Naive B cell (primary cell): ENCODE results near the gene NFIX. TPM values are rescaled to one million over a fixed set of nuclear protein-coding genes. Genes with fewer than 3 reads are reported as not detected.

Experiments used
- ATAC-seq, 2 donors: fragments of 150-1000 bp; cut with Tn5 transposase; 2 replicates each; pipeline ENCODE4 v1.10.0; 2021; ENCODE audit warnings: low read depth in 2 of 2, mild to moderate bottlenecking in 2 of 2, moderate library complexity in 2 of 2
- DNase-seq: peaks from one replicate; pipeline ENCODE4 v3.0.0; 2022
- H3K27ac Mint-ChIP-seq, 6 donors: one replicate each; pipeline ENCODE4 v1.8.0; 2020 to 2022; ENCODE audit warnings: mild to moderate bottlenecking in 6 of 6, mixed read lengths in 6 of 6, moderate library complexity in 5 of 6, inconsistent platforms in 2 of 6
- H3K27me3 Mint-ChIP-seq, 3 donors: one replicate each; pipeline ENCODE4 v1.8.0; 2021 to 2022; ENCODE audit warnings: mixed read lengths in 3 of 3, mild to moderate bottlenecking in 1 of 3
- H3K36me3 Mint-ChIP-seq, 2 donors: one replicate each; pipeline ENCODE4 v1.8.0; 2020 to 2022; ENCODE audit warnings: mixed read lengths in 2 of 2, inconsistent platforms in 1 of 2, mild to moderate bottlenecking in 1 of 2
- H3K4me1 Mint-ChIP-seq, 3 donors: one replicate each; pipeline ENCODE4 v1.8.0; 2020 to 2022; ENCODE audit warnings: mixed read lengths in 3 of 3, inconsistent platforms in 1 of 3, mild to moderate bottlenecking in 1 of 3, moderate library complexity in 1 of 3
- H3K4me3 Mint-ChIP-seq, 8 donors: one replicate each; pipeline ENCODE4 v1.8.0; 2020 to 2022; ENCODE audit warnings: mild to moderate bottlenecking in 8 of 8, mixed read lengths in 8 of 8, moderate library complexity in 8 of 8, inconsistent platforms in 2 of 8
- H3K9me3 Mint-ChIP-seq, 7 donors: one replicate each; pipeline ENCODE4 v1.8.0; 2020 to 2022; ENCODE audit warnings: mixed read lengths in 7 of 7, mild to moderate bottlenecking in 5 of 7, inconsistent platforms in 2 of 7, moderate library complexity in 1 of 7
- polyA plus RNA-seq, 6 donors: library from polyadenylated mRNA; unstranded; fragments of 300-500 nt; fragmentation: Illumina TruSeq; gene quantifications; one replicate each; pipeline ENCODE4 v1.2.3, GENCODE V29; 2021; ENCODE audit warnings: low read depth in 6 of 6

The NFIX gene
- polyA plus RNA-seq, 6 donors from 2014 or later, result 0.21 to 2.1 (median 1.1) TPM; not detected in 2

DNA sequence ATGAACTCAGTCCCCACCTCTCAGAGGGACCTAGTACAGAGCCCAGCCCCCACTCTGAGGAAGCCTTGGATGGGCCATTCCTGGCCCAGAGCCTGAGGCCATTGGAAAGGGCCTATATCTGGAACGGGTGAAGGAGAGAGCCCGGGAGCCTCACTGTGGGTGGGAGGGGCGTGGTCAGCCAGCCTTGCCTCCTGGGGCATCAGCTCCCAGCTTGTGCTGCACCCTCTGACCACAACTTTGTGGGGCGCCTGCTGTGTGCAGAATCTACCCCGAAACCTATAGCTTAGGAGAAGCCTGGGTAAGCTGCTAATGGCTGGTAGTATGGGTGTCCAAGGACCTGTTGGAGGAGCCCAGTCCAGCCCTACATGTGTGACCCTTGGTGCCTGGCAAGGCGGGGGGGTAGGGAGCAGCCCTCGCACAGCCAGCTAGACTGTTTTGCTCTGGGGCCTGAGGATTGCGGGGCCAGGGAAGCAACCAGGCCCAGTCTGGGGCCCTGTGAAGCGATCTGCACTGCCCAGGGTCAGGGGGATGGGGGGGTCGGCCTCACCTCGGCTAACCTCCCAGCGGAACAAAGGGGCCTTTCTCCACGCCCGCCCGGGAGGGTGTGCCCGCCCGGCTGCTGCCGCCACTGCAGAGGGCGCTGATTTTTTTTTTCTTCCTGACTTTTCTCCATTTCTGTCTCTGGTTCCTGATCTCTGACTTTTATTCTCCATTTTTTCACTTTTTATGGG, 65.1 kb downstream of the NFIX start:
- no peak overlapping the region for H3K27ac Mint-ChIP-seq
- no peak for ATAC-seq

GRCh38 chr19:13060964-13061927, 66.0 kb downstream of the NFIX start:
- Mint-ChIP-seq H3K27ac (peak overlapping the region in 2 of 6 donors; percentile 9 to 65), H3K27me3 (peaks cover 10 to 16% (median 11%) of the 10 kb centered on the region in 3 donors), H3K4me1 (peaks cover 0 to 16% (median 9%) of the 10 kb centered on the region in 3 donors), H3K4me3 (peak overlapping the region; percentile 77 to 90 (median 84)), H3K36me3 (no peaks in the 10 kb centered on the region), H3K9me3 (no peaks in the 10 kb centered on the region)
- ATAC-seq (peak; percentile 95 to 96), DNase-seq (peak; percentile 70)

More for the DNA sequence above, 65.1 kb downstream of the NFIX start:
- Mint-ChIP-seq H3K4me1 (peaks cover 0 to 16% (median 9%) of the 10 kb centered on the region in 3 donors), H3K4me3 (peak overlapping the region in 7 of 8 donors; percentile 30 to 90 (median 84)), H3K9me3 (no peaks in the 10 kb centered on the region), H3K36me3 (no peaks in the 10 kb centered on the region), H3K27me3 (peaks cover 16 to 19% (median 18%) of the 10 kb centered on the region in 3 donors)
- DNase-seq, result no peak

DNA sequence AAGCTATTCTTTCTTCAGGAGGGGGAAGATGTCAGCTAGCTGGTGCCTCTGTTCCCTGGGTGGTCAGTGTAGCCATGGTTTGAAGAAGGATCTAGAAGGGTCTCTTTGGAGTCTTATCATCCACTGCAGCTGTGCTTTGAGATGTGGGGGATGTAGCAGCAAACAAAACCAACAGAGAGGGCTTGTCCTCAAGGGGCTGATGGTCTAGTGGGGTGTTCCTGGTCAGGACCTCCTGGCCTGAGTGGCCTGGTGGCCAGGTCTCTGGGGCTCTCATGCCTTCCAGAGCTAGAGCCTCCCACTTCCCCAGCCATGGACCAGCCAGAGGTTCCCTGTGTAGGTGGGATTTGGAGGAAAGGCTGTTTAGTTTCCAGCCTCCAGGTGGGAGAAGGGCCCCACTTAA, 67.0 kb downstream of the NFIX start:
- Mint-ChIP-seq H3K4me3 (peak overlapping the region in 2 of 8 donors; percentile 19 to 30), H3K4me1 (peaks cover 0 to 16% (median 9%) of the 10 kb centered on the region in 3 donors), H3K27me3 (peaks cover 10 to 16% (median 11%) of the 10 kb centered on the region in 3 donors), H3K27ac (no peak overlapping the region), H3K9me3 (no peaks in the 10 kb centered on the region), H3K36me3 (no peaks in the 10 kb centered on the region)
- no peak for ATAC-seq
- DNase-seq, result no peak

DNA sequence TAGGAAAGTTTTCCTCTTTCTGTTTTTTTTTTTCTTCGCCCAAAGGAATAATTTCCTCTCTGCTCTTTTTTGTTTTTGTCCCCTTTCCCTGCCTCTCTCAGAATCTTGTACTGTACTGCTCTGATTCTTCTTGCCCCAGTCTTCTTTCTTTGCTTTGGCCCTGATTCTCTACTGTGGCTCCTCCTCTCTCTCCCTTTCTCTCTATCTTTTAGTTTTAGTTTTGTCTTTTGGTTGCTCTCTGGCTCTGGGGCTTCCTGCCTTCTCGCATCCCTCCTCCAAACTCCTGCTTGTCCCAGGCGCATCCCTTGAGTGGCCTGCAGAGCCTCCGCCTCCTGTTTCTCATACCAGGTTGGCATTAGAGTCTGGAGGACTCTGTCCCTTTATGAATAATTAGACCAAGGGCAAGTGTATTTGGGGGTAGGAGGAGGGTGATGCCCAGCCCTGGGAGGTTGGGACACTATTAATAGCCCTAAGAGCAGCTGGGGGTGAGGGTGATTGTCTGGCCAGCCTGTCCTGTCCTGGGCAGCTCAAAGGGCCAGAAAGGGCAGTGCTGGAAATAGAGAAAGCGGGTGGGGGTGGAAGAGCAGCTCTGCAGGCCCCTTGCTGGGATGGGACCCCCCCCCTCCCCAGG, 68.3 kb downstream of the NFIX start:
- Mint-ChIP-seq H3K36me3 (no peaks in the 10 kb centered on the region), H3K9me3 (no peaks in the 10 kb centered on the region), H3K27me3 (peaks cover 10 to 18% (median 16%) of the 10 kb centered on the region in 3 donors), H3K4me3 (peak overlapping the region in 2 of 8 donors; percentile 22 to 27), H3K4me1 (peaks cover 0 to 16% (median 9%) of the 10 kb centered on the region in 3 donors), H3K27ac (peak overlapping the region in 2 of 6 donors; percentile 55 to 88)
- DNase-seq (no peak), ATAC-seq (no peak)

- Mint-ChIP-seq H3K27me3 (peaks cover 8 to 18% (median 16%) of the 10 kb centered on the region in 3 donors), H3K36me3 (no peaks in the 10 kb centered on the region), H3K9me3 (no peaks in the 10 kb centered on the region), H3K27ac (peak overlapping the region in 1 of 6 donors; percentile 55), H3K4me3 (no peak overlapping the region), H3K4me1 (peaks cover under 1 to 16% (median 9%) of the 10 kb centered on the region in 3 donors)
- DNase-seq, result no peak
- ATAC-seq, result no peak
These were observed 68.8 kb downstream of the NFIX start for GRCh38 chr19:13064092-13064489.

- Mint-ChIP-seq H3K4me1 (peaks cover 5 to 12% (median 7%) of the 10 kb centered on the region in 3 donors), H3K36me3 (no peaks in the 10 kb centered on the region), H3K9me3 (no peaks in the 10 kb centered on the region), H3K4me3 (peak overlapping the region in 1 of 8 donors; percentile 18), H3K27me3 (peaks cover 8 to 9% (median 9%) of the 10 kb centered on the region in 3 donors), H3K27ac (peak overlapping the region in 2 of 6 donors; percentile 37 to 57)
- ATAC-seq (no peak), DNase-seq (no peak)
These were observed 71.0 kb downstream of the NFIX start for GRCh38 chr19:13066226-13066625.

GRCh38 chr19:13066933-13067807, 71.9 kb downstream of the NFIX start:
- Mint-ChIP-seq H3K27me3 (peaks cover 6 to 8% (median 7%) of the 10 kb centered on the region in 3 donors), H3K9me3 (no peaks in the 10 kb centered on the region), H3K4me3 (no peak overlapping the region), H3K27ac (no peak overlapping the region), H3K36me3 (no peaks in the 10 kb centered on the region), H3K4me1 (peaks cover 2 to 5% (median 4%) of the 10 kb centered on the region in 3 donors)
- no peak for ATAC-seq
- no peak for DNase-seq

GRCh38 chr19:13068085-13068846, 73.0 kb downstream of the NFIX start:
- peaks cover 3 to 8% (median 7%) of the 10 kb centered on the region in 3 donors for H3K27me3 Mint-ChIP-seq
- peaks cover 2 to 5% (median 4%) of the 10 kb centered on the region in 3 donors for H3K4me1 Mint-ChIP-seq
- peak overlapping the region in 2 of 6 donors; percentile 3 to 91 for H3K27ac Mint-ChIP-seq
- H3K4me3 Mint-ChIP-seq, result no peak overlapping the region
- H3K9me3 Mint-ChIP-seq, result no peaks in the 10 kb centered on the region
- no peaks in the 10 kb centered on the region for H3K36me3 Mint-ChIP-seq
- ATAC-seq (no peak), DNase-seq (no peak)

- H3K27me3 Mint-ChIP-seq, result peaks cover 0 to 15% (median 8%) of the 10 kb centered on the region in 3 donors
- H3K27ac Mint-ChIP-seq, result no peak overlapping the region
- no peak overlapping the region for H3K4me3 Mint-ChIP-seq
- H3K36me3 Mint-ChIP-seq, result no peaks in the 10 kb centered on the region
- H3K4me1 Mint-ChIP-seq, result peaks cover 0 to 8% (median 5%) of the 10 kb centered on the region in 3 donors
- DNase-seq (no peak), ATAC-seq (no peak)
- H3K9me3 Mint-ChIP-seq, result no peaks in the 10 kb centered on the region
These were observed 74.4 kb downstream of the NFIX start for GRCh38 chr19:13069415-13070359.

- Mint-ChIP-seq H3K9me3 (no peaks in the 10 kb centered on the region), H3K4me1 (peaks cover 0 to 8% (median 5%) of the 10 kb centered on the region in 3 donors), H3K36me3 (no peaks in the 10 kb centered on the region), H3K27me3 (peaks cover 0 to 15% (median 8%) of the 10 kb centered on the region in 3 donors), H3K4me3 (peak overlapping the region in 1 of 8 donors; percentile 64), H3K27ac (no peak overlapping the region)
- DNase-seq, result no peak
- no peak for ATAC-seq
These were observed 75.3 kb downstream of the NFIX start for GRCh38 chr19:13070425-13071140.
